MM.1S (cell line): ENCODE data around the gene SYTL3.

Source experiments
- EZH2 ChIP-seq: fragments of 300-600 bp; sonication (generic); optimal IDR thresholded peaks from 2 replicates; pipeline ENCODE3; 2017; ENCODE audit warnings: low read depth, mild to moderate bottlenecking, antibody characterized with exemption, low read length, mixed read lengths
- TF ChIP-seq, protein P1 (sequence below): fragments of 300-600 bp; sonication (generic); IDR thresholded peaks from 2 replicates; pipeline ENCODE4 v1.5.1; 2016; ENCODE audit warnings: antibody characterized with exemption, low read length, mixed read lengths

DNA sequence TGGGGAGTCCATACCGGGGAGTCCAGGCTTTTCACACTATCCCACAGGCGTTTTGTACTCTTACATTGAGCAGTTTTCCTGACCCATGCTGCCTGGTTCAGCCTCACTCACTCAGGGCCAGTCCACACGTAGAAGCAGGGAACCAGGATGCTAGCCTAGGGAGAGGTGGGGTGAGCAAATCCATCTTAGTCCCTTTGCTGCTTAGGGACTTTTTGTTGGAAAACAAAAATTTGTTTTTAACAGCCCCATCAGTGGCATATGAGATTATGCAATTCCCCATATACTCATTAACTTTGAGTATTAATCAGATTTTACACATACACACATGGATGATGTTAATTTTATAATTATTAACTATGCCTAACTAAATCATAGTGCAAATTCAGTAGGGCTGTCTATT lies 85.2 kb downstream of the SYTL3 start:
- TF ChIP-seq, protein P1, sequence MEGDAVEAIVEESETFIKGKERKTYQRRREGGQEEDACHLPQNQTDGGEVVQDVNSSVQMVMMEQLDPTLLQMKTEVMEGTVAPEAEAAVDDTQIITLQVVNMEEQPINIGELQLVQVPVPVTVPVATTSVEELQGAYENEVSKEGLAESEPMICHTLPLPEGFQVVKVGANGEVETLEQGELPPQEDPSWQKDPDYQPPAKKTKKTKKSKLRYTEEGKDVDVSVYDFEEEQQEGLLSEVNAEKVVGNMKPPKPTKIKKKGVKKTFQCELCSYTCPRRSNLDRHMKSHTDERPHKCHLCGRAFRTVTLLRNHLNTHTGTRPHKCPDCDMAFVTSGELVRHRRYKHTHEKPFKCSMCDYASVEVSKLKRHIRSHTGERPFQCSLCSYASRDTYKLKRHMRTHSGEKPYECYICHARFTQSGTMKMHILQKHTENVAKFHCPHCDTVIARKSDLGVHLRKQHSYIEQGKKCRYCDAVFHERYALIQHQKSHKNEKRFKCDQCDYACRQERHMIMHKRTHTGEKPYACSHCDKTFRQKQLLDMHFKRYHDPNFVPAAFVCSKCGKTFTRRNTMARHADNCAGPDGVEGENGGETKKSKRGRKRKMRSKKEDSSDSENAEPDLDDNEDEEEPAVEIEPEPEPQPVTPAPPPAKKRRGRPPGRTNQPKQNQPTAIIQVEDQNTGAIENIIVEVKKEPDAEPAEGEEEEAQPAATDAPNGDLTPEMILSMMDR: no peak
- TF ChIP-seq EZH2: no peak
